ENCODE measurements around the gene CELF2. TPM values are rescaled to one million over a fixed set of nuclear protein-coding genes. Genes with fewer than 3 reads are reported as not detected.

The CELF2 gene
- total RNA-seq, 1 donor = 21.9 TPM

DNA sequence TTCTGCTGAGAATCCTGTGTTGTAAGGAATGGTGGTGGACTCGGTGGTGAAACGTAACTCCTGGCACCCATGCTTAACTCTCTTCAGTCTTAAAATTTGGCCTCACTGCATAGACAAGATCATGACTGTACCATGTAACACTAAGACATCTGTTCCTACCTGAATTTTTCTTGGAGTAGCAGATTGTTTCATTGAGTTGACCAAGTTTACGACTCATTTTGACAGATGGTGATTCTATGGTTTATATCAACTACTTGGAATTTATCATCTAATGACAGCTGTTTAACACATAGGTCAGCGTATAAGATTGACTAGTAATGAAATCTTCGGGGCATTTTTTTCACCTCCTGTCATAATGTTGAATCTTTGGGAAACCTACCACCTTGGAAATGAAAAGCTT lies 184.2 kb downstream of the CELF2 start:
- no peak overlapping the region for H3K4me3 ChIP-seq (ENCODE audit: low read depth, low read length)
- TF ChIP-seq, protein P1, sequence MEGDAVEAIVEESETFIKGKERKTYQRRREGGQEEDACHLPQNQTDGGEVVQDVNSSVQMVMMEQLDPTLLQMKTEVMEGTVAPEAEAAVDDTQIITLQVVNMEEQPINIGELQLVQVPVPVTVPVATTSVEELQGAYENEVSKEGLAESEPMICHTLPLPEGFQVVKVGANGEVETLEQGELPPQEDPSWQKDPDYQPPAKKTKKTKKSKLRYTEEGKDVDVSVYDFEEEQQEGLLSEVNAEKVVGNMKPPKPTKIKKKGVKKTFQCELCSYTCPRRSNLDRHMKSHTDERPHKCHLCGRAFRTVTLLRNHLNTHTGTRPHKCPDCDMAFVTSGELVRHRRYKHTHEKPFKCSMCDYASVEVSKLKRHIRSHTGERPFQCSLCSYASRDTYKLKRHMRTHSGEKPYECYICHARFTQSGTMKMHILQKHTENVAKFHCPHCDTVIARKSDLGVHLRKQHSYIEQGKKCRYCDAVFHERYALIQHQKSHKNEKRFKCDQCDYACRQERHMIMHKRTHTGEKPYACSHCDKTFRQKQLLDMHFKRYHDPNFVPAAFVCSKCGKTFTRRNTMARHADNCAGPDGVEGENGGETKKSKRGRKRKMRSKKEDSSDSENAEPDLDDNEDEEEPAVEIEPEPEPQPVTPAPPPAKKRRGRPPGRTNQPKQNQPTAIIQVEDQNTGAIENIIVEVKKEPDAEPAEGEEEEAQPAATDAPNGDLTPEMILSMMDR (IDR thresholded peaks at IDR 0.05; ENCODE audit: insufficient read depth, low read length) = no peak
- no peak for DNase-seq (ENCODE audit: low read depth)

GRCh38 chr10:11204351-11204942 lies 186.8 kb downstream of the CELF2 start:
- no peak for DNase-seq (ENCODE audit: low read depth)
- TF ChIP-seq, protein P1 (IDR thresholded peaks at IDR 0.05; ENCODE audit: insufficient read depth, low read length) = no peak
- H3K4me3 ChIP-seq (ENCODE audit: low read depth, low read length) = no peak overlapping the region

DNA sequence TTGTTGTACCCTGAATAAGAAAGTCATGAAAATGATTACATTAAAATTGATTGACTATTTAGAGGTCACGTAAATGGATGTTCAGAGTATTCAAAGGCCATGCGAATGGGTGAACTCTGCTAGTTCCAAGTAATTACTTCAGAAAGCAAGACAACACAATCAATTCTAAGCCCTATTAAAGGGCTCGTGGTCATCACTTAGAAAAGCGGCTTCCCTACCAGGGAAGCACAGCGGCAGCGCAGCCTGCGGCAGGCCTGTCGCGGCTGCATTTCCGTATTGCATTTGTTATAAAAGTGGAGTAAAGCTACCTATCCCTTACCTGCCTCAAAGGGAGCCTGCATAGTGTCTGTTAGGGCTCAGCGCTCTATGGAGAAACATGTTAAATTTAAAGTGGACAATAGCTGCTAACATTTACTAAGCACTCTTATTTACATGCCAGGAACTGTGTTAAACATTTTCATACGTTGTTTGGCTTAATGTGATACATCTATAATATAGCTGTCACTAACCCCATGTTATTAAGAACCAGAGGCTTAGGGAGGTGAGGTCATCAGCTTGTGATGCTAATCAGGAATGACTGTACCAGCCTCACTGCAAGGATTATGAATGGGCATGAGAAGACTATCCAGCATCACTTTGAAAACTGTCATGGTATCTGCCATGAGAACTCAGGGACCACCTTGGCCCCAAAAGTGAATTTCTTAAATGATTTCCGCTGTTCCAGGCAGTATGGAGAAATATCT lies 187.5 kb downstream of the CELF2 start:
- TF ChIP-seq, protein P1 (IDR thresholded peaks at IDR 0.05; ENCODE audit: insufficient read depth, low read length) = no peak
- DNase-seq (ENCODE audit: low read depth) = no peak
- no peak overlapping the region for H3K4me3 ChIP-seq (ENCODE audit: low read depth, low read length)

- TF ChIP-seq, protein P1 (IDR thresholded peaks at IDR 0.05; ENCODE audit: insufficient read depth, low read length) = no peak
- no peak for DNase-seq (ENCODE audit: low read depth)
- H3K4me3 ChIP-seq (ENCODE audit: low read depth, low read length) = no peak overlapping the region
Observed at GRCh38 chr10:11206676-11207559, 189.2 kb downstream of the CELF2 start.

- no peak for DNase-seq (ENCODE audit: low read depth)
- TF ChIP-seq, protein P1 (IDR thresholded peaks at IDR 0.05; ENCODE audit: insufficient read depth, low read length) = no peak
- no peak overlapping the region for H3K4me3 ChIP-seq (ENCODE audit: low read depth, low read length)
Observed at GRCh38 chr10:11207560-11207844, 189.8 kb downstream of the CELF2 start.

DNA sequence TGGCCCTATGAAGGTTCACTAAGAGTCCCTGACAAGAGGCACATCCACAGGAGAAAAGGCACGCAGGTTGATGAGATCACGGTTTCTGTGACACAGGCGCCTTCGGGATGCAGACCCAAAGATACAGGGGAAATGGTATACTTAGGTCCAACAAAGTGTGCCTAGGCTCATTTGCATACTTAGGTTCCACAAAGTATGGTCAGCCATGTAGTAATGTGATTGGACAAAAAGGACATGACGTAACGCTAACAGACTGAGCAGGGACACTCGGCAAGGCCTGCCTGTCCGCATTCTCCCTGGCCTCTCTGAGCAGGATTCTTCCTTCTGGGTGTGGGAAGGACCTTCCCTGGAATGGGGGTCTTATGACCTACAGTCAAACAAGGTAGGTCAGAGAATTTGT lies 190.6 kb downstream of the CELF2 start:
- TF ChIP-seq, protein P1 (IDR thresholded peaks at IDR 0.05; ENCODE audit: insufficient read depth, low read length) = no peak
- no peak overlapping the region for H3K4me3 ChIP-seq (ENCODE audit: low read depth, low read length)
- DNase-seq (ENCODE audit: low read depth) = no peak

Data from fibroblast of the aortic adventitia (primary cell).